Measurements from ENCODE around the gene ANO4.

ANO4 gene

GRCh38 chr12:100795174-100795799, 711 bp downstream of the ANO4 start:
- no peak overlapping the region for H3K9ac ChIP-seq (ENCODE audit: low read length)

GRCh38 chr12:100795800-100796179, 1.2 kb downstream of the ANO4 start:
- Histone ChIP-seq H2AFZ (ENCODE audit: low read depth, low read length, severe bottlenecking) (no peak overlapping the region), H3K9me2 (replicated peaks; ENCODE audit: insufficient read depth, low read length) (no peaks in the 10 kb centered on the region), H3F3A (ENCODE audit: insufficient read depth) (no peaks in the 10 kb centered on the region), H4K20me1 (ENCODE audit: low read depth, low read length) (no peaks in the 10 kb centered on the region), H3K79me2 (ENCODE audit: insufficient read depth, low read length) (no peaks in the 10 kb centered on the region), H3K27ac (ENCODE audit: low read depth, low read length) (no peak overlapping the region), H3K9ac (ENCODE audit: low read length) (no peak overlapping the region), H3K36me3 (ENCODE audit: low read length) (no peaks in the 10 kb centered on the region), H3K4me2 (ENCODE audit: low read depth, low read length, poor library complexity, severe bottlenecking) (no peak overlapping the region), H3K4me3 (ENCODE audit: insufficient read depth, low read length, poor library complexity, severe bottlenecking) (no peak overlapping the region), H3K9me3 (ENCODE audit: insufficient read depth, low read length) (no peaks in the 10 kb centered on the region), H3K27me3 (ENCODE audit: low read length) (no peaks in the 10 kb centered on the region)
- TF ChIP-seq CTCF (IDR thresholded peaks at IDR 0.05; ENCODE audit: insufficient read depth, low read length, poor library complexity, severe bottlenecking) (no peak), EZH2phosphoT487 (conservative IDR thresholded peaks at IDR 0.05; ENCODE audit: low read length) (no peak)

More at GRCh38 chr12:100795174-100795799, 711 bp downstream of the ANO4 start:
- Histone ChIP-seq H3K36me3 (ENCODE audit: low read length) (no peaks in the 10 kb centered on the region), H3K27ac (ENCODE audit: low read depth, low read length) (no peak overlapping the region), H3K27me3 (ENCODE audit: low read length) (no peaks in the 10 kb centered on the region), H3K79me2 (ENCODE audit: insufficient read depth, low read length) (no peaks in the 10 kb centered on the region), H3F3A (ENCODE audit: insufficient read depth) (no peaks in the 10 kb centered on the region), H3K9me3 (ENCODE audit: insufficient read depth, low read length) (no peaks in the 10 kb centered on the region), H3K9me2 (replicated peaks; ENCODE audit: insufficient read depth, low read length) (no peaks in the 10 kb centered on the region), H4K20me1 (ENCODE audit: low read depth, low read length) (no peaks in the 10 kb centered on the region), H2AFZ (ENCODE audit: low read depth, low read length, severe bottlenecking) (no peak overlapping the region), H3K4me2 (ENCODE audit: low read depth, low read length, poor library complexity, severe bottlenecking) (no peak overlapping the region), H3K4me3 (ENCODE audit: insufficient read depth, low read length, poor library complexity, severe bottlenecking) (no peak overlapping the region)
- TF ChIP-seq CTCF (IDR thresholded peaks at IDR 0.05; ENCODE audit: insufficient read depth, low read length, poor library complexity, severe bottlenecking): no peak
- TF ChIP-seq EZH2phosphoT487 (conservative IDR thresholded peaks at IDR 0.05; ENCODE audit: low read length): no peak

- TF ChIP-seq EZH2phosphoT487 (conservative IDR thresholded peaks at IDR 0.05; ENCODE audit: low read length): no peak
- no peak for TF ChIP-seq CTCF (IDR thresholded peaks at IDR 0.05; ENCODE audit: insufficient read depth, low read length, poor library complexity, severe bottlenecking)
- no peak overlapping the region for H3K27ac ChIP-seq (ENCODE audit: low read depth, low read length)
- no peak overlapping the region for H3K4me2 ChIP-seq (ENCODE audit: low read depth, low read length, poor library complexity, severe bottlenecking)
- H3K27me3 ChIP-seq (ENCODE audit: low read length): no peaks in the 10 kb centered on the region
- H4K20me1 ChIP-seq (ENCODE audit: low read depth, low read length): no peaks in the 10 kb centered on the region
- H3K4me3 ChIP-seq (ENCODE audit: insufficient read depth, low read length, poor library complexity, severe bottlenecking): no peak overlapping the region
- H3K9me3 ChIP-seq (ENCODE audit: insufficient read depth, low read length): no peaks in the 10 kb centered on the region
- no peak overlapping the region for H2AFZ ChIP-seq (ENCODE audit: low read depth, low read length, severe bottlenecking)
- no peaks in the 10 kb centered on the region for H3F3A ChIP-seq (ENCODE audit: insufficient read depth)
- no peak overlapping the region for H3K9ac ChIP-seq (ENCODE audit: low read length)
- no peaks in the 10 kb centered on the region for H3K79me2 ChIP-seq (ENCODE audit: insufficient read depth, low read length)
- H3K36me3 ChIP-seq (ENCODE audit: low read length): no peaks in the 10 kb centered on the region
- H3K9me2 ChIP-seq (replicated peaks; ENCODE audit: insufficient read depth, low read length): no peaks in the 10 kb centered on the region
Observed at GRCh38 chr12:100796621-100797020, 2.0 kb downstream of the ANO4 start.

Data from SU-DHL-6 (cell line).